Left hindlimb (tissue), 1 donor: ENCODE results near the gene DCC.

ENCODE experiments used
- DNase-seq: peaks from one replicate; pipeline ENCODE4 v3.0.0-alpha.2; 2018

Gene DCC

GRCh38 chr18:53254265-53254664, 914.3 kb downstream of the DCC start:
- DNase-seq = no peak

DNA sequence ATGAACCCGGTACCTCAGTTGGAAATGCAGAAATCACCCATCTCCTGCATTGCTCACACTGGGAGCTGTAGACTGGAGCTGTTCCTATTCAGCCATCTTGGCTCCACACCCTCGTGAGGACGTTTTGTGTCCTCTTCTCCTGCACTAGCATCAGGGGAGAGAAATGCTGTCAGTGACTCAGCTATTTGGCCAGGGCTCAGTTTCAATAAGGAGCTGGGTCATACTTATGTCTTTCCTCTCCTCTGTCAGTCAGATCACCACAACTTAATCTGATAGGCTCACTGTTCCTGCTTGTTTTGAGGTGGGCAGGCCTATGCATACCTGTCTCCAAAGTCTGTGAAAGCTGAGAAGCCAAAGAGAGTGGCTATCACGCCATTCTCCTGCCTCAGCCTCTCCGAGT, 921.2 kb downstream of the DCC start:
- no peak for DNase-seq

DNA sequence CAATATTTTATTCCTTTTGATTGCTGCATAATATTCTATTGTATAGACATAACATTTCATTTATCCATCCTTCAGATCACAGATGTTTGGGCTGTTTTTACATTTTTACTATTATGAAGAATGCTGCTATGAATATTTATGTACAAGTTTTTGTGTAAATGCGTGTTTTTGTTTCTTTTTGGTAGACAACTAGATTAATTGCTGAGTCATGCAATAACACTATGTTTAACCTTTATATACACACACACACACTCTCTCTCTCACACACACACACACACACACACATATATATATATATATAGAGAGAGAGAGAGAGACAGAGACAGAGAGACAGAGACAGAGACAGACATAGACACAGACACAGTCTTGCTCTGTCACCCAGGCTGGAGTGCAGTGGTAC, 926.9 kb downstream of the DCC start:
- no peak for DNase-seq

DNA sequence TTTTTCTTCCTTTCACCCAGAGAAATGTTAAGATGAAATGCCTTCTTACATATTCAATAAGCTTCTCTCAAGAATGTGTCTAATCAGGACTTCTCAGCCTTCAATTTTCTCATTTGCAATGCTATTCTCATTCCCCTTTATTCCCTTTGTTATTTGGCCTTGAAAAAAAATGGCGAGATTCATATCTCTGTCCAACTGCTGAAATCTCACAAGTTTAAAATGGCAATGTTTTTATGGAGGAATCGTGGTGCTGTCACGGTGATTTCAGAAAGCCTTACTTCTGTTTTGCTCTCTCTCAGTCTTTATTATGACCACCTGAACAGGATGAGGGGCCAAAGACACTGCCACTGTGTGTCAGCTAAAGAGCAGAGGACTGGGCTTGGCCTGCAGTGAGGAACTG, 928.5 kb downstream of the DCC start:
- no peak for DNase-seq

DNA sequence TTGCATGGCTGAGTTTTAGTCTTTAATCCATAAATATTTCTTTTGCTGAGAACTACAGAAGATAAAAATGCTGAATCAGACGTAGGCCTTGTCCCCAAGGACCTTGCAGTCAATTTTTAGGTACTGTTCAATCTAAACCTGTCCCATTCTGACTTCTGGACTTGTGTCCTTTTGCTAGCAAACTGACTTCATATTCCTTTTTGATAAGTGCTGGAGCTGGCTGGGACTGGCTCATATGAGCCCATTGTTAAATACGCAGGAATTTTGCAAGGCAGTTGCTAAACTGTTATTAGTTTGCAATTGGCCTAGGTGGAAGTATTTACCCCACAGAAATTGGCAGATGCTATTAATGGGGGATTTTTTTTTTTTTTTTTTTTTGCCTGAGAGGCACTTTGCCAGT, 941.4 kb downstream of the DCC start:
- no peak for DNase-seq

DNA sequence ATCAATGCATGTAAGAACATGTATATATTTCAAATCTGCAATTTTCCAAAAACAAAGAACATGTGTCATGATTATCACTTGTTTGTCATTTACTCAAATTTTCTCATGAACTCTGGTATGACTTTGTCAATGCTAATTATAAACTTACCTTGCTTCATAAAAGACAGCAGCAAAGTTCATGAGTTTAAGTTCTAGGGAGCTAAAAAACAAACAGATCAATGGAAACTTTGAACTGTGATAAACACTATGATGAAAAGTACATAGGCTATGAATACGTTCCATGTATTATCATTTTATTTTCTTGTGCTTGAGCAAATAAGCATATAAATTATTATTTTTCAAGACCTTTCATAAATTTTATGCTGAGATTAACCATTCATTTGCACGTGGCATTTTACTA, 943.7 kb downstream of the DCC start:
- no peak for DNase-seq

DNA sequence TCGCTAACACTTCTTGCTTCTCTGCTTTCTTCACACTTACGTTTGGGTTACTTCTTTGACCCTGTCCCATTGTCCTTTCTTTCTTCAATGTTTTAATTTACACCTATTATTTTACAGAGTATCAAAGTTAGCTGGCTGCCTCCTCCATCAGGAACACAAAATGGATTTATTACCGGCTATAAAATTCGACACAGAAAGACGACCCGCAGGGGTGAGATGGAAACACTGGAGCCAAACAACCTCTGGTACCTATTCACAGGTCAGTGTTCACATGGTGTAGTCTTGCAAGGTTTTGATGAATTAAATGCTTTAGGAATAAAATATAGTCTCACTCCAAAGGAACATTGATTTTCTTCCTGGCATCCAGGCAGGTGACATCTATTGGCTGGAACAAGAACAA, 965.5 kb downstream of the DCC start:
- DNase-seq = no peak

- no peak for DNase-seq
Observed at GRCh38 chr18:53319628-53320027, 979.6 kb downstream of the DCC start.

DNA sequence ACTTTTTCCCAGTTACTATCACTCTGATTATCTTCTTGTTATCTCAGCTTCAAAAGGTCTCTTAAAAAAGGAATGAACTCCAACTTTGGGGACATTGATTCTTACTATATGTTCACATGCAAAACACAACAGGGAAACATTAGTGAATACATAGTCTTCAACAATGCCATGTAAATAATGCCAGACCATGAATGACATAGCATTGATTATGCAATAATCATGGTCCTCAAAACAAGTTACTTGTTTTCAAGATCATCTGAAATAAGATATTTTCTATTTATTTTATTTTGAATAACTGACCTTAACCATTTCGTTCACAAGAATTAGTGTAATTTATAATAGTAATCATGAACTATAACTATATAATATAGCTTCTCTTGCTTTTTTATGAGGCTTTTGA, 982.2 kb downstream of the DCC start:
- no peak for DNase-seq

- no peak for DNase-seq
Observed at GRCh38 chr18:53324353-53324752, 984.4 kb downstream of the DCC start.

- DNase-seq = no peak
Observed at GRCh38 chr18:53360501-53361443, 1020.8 kb downstream of the DCC start.

DNA sequence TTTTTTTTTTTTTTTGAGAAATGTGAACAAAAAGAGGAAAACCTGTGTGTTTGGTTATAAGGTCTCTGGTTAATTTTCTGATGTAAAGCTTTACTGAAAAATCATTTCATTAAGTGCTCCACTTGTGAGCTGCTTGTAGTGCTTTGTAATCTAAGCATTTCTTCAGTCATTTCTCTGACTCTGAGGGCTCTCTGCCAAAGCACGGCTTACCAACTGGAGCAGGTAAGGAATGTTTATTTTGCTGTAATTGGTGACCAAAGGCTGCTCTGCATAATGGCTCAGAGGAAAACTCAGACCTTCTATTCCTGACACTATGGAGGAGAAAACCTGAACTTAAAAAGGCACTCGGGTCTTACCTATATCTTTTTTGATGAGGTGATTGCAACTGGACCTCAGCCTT, 1035.6 kb downstream of the DCC start:
- no peak for DNase-seq

DNA sequence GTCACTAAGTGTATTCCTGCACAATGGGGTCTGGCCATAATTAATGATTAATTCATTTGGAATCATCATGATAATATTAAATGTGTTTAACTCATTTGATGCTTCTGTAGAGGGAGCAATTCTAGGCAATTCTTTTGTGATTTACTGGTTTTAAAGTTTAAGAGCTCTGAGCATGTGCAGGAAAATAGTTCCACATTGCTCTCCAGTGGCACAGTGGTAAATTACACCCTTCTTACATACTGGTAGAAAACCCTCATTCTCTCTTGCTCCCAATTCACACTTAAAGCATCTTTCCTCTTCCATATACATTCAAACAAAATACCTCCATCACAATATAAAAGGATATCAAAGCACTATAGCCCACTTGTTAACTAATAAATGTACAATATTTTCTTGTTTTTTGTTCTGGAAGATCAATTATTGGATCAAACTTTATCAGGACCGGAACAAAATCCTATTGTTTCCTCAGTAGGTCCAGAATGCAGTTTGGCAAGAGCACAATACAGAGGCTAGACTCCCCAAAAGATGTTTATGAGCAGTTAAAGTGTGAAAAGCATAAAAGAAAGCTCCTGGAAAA, 1040.2 kb downstream of the DCC start:
- no peak for DNase-seq

DNA sequence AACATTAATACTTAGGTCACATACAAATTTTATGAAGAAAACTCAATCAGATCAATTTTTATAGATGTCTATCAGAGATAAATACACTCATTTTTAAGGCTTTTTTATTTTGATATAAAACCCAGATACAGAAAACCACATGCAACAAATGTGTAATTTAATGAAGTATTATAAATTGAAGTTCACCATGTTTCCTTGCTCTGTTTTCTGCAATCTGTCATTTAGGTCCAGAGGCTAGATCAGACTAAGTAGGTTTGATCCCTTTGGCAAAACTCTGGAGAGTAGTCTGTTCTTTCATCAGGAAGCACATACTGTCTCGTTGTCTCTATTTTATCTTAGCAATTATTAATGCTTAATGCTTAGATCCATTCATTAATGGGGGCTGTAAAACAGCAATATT, 1042.9 kb downstream of the DCC start:
- DNase-seq = no peak

DNA sequence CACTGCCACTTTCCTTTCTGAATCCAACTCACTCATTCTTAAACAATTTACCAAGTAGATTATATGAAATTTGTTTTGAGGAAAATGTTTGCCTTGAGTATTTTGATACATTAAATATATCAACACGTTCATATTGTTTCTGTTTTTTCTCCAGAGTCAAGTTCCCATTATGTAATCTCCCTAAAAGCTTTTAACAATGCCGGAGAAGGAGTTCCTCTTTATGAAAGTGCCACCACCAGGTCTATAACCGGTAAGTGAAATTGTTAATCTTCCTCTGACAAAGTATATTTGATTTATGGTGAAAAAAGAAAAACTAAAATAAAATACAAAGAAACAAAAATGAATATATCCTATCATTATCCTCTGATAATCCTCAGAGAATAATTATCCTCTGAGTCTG, 1045.9 kb downstream of the DCC start:
- DNase-seq = no peak

- no peak for DNase-seq
Observed at GRCh38 chr18:53387581-53387980, 1047.6 kb downstream of the DCC start.

DNA sequence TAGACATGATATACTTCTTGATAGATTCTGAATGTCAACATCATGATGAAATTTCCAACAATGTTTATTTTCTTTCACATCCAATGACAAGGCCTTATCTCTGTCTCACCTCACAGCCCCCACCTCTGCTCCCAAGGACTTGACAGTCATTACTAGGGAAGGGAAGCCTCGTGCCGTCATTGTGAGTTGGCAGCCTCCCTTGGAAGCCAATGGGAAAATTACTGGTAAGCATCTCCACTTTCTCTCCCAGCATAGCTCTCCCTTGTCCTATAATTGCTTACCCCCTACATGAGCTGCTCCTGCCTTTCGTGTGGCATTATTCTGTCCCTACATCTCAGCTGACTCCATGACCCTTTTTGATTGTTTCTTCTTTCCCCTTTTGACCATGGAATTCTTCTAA, 1062.7 kb downstream of the DCC start:
- no peak for DNase-seq

DNA sequence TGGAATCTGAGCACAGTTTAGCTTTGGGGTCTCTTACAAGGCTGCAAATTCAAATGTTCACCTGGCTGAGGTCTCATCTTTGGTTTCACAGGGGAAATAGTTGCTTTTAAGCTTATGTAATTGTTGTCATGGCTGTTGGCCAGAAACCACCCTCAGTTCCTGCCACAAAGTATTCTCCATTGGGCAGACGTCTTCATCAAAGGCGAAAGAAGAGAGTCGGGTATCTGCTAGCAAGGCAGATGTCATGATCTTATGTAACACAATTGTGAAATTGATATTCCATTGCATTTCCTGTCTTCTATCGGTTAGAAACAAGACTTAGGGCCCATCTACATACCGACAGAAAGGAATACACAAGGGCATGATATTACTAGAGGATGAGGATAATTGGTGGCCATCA, 1068.3 kb downstream of the DCC start:
- DNase-seq = no peak

DNA sequence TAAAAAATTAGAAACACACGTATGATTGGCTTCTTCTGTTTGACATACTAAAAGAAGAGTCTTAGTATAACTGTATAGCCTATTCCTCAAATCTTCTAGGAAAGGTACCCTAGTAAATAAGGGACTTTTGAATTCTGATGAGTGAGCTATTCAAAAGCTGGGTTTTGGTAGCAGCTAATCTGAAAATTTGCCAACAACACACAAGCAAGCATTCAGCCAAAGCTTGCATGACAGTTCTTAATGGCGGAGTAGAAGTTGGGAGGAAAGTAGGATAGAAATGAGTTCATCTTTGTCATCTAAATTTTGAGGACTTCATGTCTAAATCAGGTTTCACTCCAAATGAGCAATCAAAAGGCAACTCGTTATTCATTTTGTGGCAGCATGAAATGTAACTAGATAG, 1071.5 kb downstream of the DCC start:
- no peak for DNase-seq

DNA sequence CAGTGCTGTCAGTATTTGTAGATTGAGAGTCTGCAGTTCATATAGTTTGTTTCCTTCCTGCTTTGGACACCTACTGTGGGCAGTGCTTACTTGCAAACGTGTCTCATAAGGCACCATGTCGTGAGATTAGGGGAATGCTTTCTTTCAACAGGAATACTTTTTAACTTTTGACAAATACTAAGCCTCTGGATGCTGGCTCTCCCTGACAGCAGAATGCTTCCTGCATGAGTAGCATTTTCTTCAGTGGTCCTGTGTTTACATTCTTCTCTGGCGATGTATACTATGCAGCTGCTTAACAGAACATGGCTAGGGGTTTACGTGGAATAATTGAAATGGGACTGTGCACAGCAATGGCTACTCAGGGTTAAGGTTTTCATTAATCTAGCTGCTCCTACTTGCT, 1077.0 kb downstream of the DCC start:
- DNase-seq = no peak

DNA sequence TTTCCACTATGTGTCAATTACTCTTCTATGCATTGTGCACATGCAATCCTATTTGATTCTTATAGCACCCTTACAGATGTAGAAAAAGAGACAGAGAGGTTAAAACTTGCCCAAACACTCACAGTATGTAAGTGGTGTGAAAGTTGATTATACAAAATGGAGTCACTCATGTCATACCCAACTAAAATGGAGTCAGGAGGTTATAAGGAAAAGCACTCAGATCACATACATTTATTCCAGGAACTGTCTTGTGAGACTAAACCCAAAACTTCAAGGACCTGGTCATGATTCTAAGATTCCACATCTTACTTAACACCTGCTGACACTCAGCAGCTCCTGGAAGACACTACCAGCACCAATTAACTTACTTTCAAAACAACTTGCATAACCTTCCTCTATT, 1081.9 kb downstream of the DCC start:
- no peak for DNase-seq

GRCh38 chr18:53422896-53423295, 1082.9 kb downstream of the DCC start:
- DNase-seq = no peak

DNA sequence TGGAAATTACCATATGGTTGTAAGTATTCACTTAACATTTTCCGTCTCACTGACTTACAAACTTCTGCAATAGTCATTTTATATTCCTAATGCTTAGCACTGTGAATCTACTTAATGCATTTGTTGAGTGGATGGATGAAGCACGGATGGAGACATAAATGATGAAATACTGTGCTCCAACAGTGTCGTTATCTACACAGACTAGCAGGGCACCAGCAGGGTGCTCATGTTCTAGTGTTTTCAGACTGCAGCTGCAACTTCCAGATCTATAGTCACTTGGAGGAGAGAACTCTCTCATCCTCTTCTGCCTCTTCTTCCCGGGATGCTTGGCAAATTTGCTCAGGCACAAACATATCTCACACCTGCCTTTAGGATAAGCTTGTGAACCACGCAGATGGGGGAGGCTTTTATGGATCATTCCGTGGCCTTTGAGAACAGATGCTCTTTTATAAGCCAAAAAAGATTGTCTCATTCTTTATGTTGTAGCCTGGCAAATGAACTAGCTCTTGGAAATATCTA, 1086.7 kb downstream of the DCC start:
- no peak for DNase-seq

GRCh38 chr18:53441761-53442414, 1101.9 kb downstream of the DCC start:
- DNase-seq = no peak
